Activated CD4-positive, alpha-beta T cell treated with anti-CD3 and anti-CD28 coated beads, Interleukin-2, amount 10 ng/mL, durations not matched to agents 7 days and 5 days (primary cell): ENCODE measurements around the gene REG3G. TPM values are rescaled to one million over a fixed set of nuclear protein-coding genes. Genes with fewer than 3 reads are reported as not detected.
"Not testable (repeated sequence)": the region's sequence is repeated elsewhere in the genome, so short reads cannot be mapped to it uniquely, and the experiment has no call there.

Experiments used
- CTCF ChIA-PET: fragments of 350-600 bp; sonication (Branson Sonifier 250); formaldehyde crosslinking; loops from one replicate; lab custom pipeline; 2021; ENCODE audit warnings: antibody characterized with exemption; lab: Charles Lee
- POLR2A ChIA-PET: fragments of 350-600 bp; sonication (Branson Sonifier 250); formaldehyde crosslinking; loops from one replicate; lab custom pipeline; 2021; ENCODE audit warnings: antibody characterized with exemption; lab: Charles Lee
- DNase-seq: peaks from one replicate; pipeline ENCODE4 v3.0.0-alpha.2; 2020
- H3K27ac Mint-ChIP-seq: one replicate; pipeline ENCODE4 v1.8.0; 2021; ENCODE audit warnings: mild to moderate bottlenecking, moderate library complexity, mixed read lengths
- H3K27me3 Mint-ChIP-seq: one replicate; pipeline ENCODE4 v1.8.0; 2021; ENCODE audit warnings: mixed read lengths
- H3K36me3 Mint-ChIP-seq: one replicate; pipeline ENCODE4 v1.8.0; 2021; ENCODE audit warnings: low read depth, mixed read lengths
- H3K4me1 Mint-ChIP-seq: one replicate; pipeline ENCODE4 v1.8.0; 2021; ENCODE audit warnings: mixed read lengths
- H3K4me3 Mint-ChIP-seq: one replicate; pipeline ENCODE4 v1.8.0; 2021; ENCODE audit warnings: mild to moderate bottlenecking, moderate library complexity, mixed read lengths
- H3K9me3 Mint-ChIP-seq: one replicate; pipeline ENCODE4 v1.8.0; 2021; ENCODE audit warnings: mixed read lengths
- total RNA-seq, 2 experiments: library from RNA; stranded (reverse); gene quantifications; one replicate each; pipeline ENCODE4 v1.2.3, GENCODE V29; 2021

REG3G gene
- total RNA-seq, 2 experiments from 2014 or later = not detected

GRCh38 chr2:79053486-79053885 is 28.0 kb downstream of the REG3G start:
- H3K27ac Mint-ChIP-seq, H3K4me1 Mint-ChIP-seq, H3K36me3 Mint-ChIP-seq, H3K27me3 Mint-ChIP-seq, POLR2A ChIA-PET, H3K9me3 Mint-ChIP-seq, CTCF ChIA-PET, H3K4me3 Mint-ChIP-seq, DNase-seq: not testable (repeated sequence)

GRCh38 chr2:79054769-79055168 is 29.3 kb downstream of the REG3G start:
- H3K4me3 Mint-ChIP-seq, H3K4me1 Mint-ChIP-seq, H3K27me3 Mint-ChIP-seq, POLR2A ChIA-PET, CTCF ChIA-PET, H3K36me3 Mint-ChIP-seq, DNase-seq, H3K9me3 Mint-ChIP-seq, H3K27ac Mint-ChIP-seq: not testable (repeated sequence)

GRCh38 chr2:79065201-79065600 is 39.7 kb downstream of the REG3G start:
- Mint-ChIP-seq H3K4me1 (no peaks in the 10 kb centered on the region), H3K27me3 (no peaks in the 10 kb centered on the region), H3K4me3 (no peak overlapping the region), H3K36me3 (no peaks in the 10 kb centered on the region), H3K27ac (no peak overlapping the region), H3K9me3 (peaks cover 2% of the 10 kb centered on the region)
- ChIA-PET POLR2A (no interaction called here), CTCF (no interaction called here)
- no peak for DNase-seq

GRCh38 chr2:79071078-79071477 is 45.6 kb downstream of the REG3G start:
- POLR2A ChIA-PET = no interaction called here

More at GRCh38 chr2:79071078-79071477, 45.6 kb downstream of the REG3G start:
- CTCF ChIA-PET = no interaction called here
- Mint-ChIP-seq H3K9me3 (no peaks in the 10 kb centered on the region), H3K4me3 (no peak overlapping the region), H3K27ac (no peak overlapping the region), H3K27me3 (no peaks in the 10 kb centered on the region), H3K36me3 (no peaks in the 10 kb centered on the region), H3K4me1 (no peaks in the 10 kb centered on the region)
- DNase-seq = no peak

Other genes starting within 250 kb of the REG3G start
- gene REG1B, start 62.3 kb downstream of the REG3G start, total RNA-seq = not detected
- not detected for gene REG1A, start 94.8 kb downstream of the REG3G start, total RNA-seq
- not detected for gene REG3A, start 134.1 kb downstream of the REG3G start, total RNA-seq